NCI-H526 (cell line): ENCODE results near the gene C1R.

ENCODE experiments used
- DNase-seq, 2 experiments: peaks; one replicate each; lab custom pipeline; 2025; lab: John Stamatoyannopoulos, UW

The C1R gene

DNA sequence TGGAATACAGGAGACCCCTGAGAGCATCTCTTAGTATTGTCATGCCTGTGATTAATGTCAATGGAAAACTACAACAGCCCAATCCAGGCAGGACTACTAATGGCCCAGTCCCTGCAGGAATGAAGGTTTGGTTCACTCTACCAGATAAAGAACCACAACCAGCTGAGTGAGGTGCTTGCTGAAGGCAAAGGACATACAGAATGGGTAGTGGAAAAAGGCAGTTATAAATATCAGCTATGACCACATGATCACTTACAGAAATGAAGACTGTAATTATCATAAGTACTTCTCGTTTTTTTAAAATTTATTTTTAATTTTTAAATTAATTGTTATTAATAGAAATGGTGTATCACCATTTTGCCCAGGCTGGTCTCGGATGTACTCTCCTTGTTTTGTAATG is 56.8 kb downstream of the C1R start:
- no peak for DNase-seq

DNA sequence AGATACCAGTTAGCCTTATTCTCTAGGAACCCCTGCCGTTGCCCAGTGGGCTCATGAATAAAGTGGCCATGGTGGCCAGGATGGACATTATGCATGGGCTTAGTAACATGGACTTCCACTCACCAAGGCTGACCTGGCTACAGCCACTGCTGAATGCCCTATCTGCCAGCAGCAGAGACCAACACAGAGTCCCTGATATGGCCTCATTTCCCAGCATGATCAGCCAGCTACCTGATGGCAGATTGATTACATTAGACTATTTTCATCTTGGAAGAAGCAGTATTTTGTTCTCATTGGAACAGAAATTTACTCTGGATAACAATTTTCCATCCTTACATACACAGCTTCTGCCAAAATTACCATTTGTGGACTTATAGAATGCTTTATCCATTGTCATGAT is 57.8 kb downstream of the C1R start:
- DNase-seq, result no peak

DNA sequence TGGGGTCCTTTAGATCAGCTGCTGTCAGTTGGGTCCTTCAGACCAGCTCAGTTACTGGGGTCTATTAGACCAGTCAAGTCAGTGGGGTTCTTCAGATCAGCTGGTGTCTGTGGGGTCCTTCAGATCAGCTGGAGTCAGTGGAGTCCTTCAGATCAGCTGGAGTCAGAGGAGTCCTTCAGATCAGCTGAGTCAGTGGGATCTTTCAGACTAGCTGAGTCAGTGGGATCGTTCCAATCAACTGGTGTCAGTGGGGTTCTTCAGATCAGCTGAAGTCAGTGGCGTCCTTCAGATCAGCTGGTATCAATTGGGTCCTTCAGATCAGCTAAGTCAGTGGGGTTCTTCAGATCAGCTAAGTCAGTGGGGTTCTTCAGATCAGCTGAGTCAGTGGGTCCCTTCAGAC is 59.3 kb downstream of the C1R start:
- no peak for DNase-seq

DNA sequence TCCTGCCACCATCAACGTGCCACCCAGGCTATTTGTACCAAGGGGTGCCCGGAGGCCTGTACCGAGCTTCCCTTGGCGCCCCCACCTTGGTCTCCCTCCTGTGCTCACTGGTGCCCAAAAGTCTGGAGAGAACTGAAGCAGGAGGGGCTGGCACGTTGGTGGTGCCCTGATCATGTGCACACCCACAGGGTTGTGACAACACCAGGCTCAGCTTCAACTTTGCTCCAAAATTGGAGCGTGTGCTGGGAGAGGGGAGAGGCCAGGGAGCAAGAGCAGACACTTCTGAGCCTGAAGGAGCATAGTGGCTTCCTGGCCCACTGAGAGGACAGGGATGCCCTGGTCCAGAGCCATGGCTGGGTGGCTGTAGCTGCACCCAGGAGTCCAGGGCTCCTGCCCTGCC is 60.9 kb downstream of the C1R start:
- no peak for DNase-seq
